Measurements from ENCODE around the gene SRSF3.
"Not testable (repeated sequence)": the region's sequence is repeated elsewhere in the genome, so short reads cannot be mapped to it uniquely, and the experiment has no call there.

SRSF3 gene

GRCh38 chr6:36651659-36652379 lies 57.7 kb downstream of the SRSF3 start:
- no peaks in the 10 kb centered on the region for H4K20me1 ChIP-seq (ENCODE audit: control insufficient read depth, insufficient read depth, low read depth, low read length)
- H3K4me3 ChIP-seq (ENCODE audit: low read length) = no peak overlapping the region
- H3K79me2 ChIP-seq (ENCODE audit: control insufficient read depth, low read length) = no peaks in the 10 kb centered on the region
- peaks cover 47% of the 10 kb centered on the region for H3K4me1 ChIP-seq (ENCODE audit: control insufficient read depth, low read length)
- no peaks in the 10 kb centered on the region for H3K36me3 ChIP-seq (ENCODE audit: control insufficient read depth, low read length)
- peaks cover 6% of the 10 kb centered on the region for H3F3A ChIP-seq (ENCODE audit: control insufficient read depth, insufficient read depth)
- H3K27me3 ChIP-seq (ENCODE audit: control insufficient read depth, low read length) = peaks cover 2% of the 10 kb centered on the region; the same call in 1 of the 2 replicates
- peak overlapping the region; percentile 53 for H3K4me2 ChIP-seq (ENCODE audit: low read length)
- no peak for TF ChIP-seq CTCF (IDR thresholded peaks at IDR 0.05; ENCODE audit: low read depth, low read length, poor library complexity, severe bottlenecking)
- no peak for TF ChIP-seq EZH2phosphoT487 (IDR thresholded peaks at IDR 0.05; ENCODE audit: borderline replicate concordance, low read length)
- no peaks in the 10 kb centered on the region for H3K9me3 ChIP-seq (ENCODE audit: control insufficient read depth, insufficient read depth, low read length)
- H3K27ac ChIP-seq (ENCODE audit: low read depth, low read length) = no peak overlapping the region
- H3K9me2 ChIP-seq (replicated peaks; ENCODE audit: control insufficient read depth, low read length) = no peaks in the 10 kb centered on the region

- H3K4me3 ChIP-seq (ENCODE audit: low read length); H3K79me2 ChIP-seq (ENCODE audit: control insufficient read depth, low read length); H3K27ac ChIP-seq (ENCODE audit: low read depth, low read length); H3K36me3 ChIP-seq (ENCODE audit: control insufficient read depth, low read length); H3K9me3 ChIP-seq (ENCODE audit: control insufficient read depth, insufficient read depth, low read length); H4K20me1 ChIP-seq (ENCODE audit: control insufficient read depth, insufficient read depth, low read depth, low read length); H3F3A ChIP-seq (ENCODE audit: control insufficient read depth, insufficient read depth); H3K27me3 ChIP-seq (ENCODE audit: control insufficient read depth, low read length); H3K9me2 ChIP-seq (replicated peaks; ENCODE audit: control insufficient read depth, low read length); H3K4me2 ChIP-seq (ENCODE audit: low read length): not testable (repeated sequence)
- peaks cover 67% of the 10 kb centered on the region for H3K4me1 ChIP-seq (ENCODE audit: control insufficient read depth, low read length)
These were observed 60.3 kb downstream of the SRSF3 start for GRCh38 chr6:36654469-36654868.

Measured in DOHH2 (cell line).